ELF-1 (cell line): ENCODE data around the gene RUFY1.
A peak's percentile ranks its signal among the peaks of the same experiment; 100 is the strongest.
"Not testable (repeated sequence)": the region's sequence is repeated elsewhere in the genome, so short reads cannot be mapped to it uniquely, and the experiment has no call there.

Source experiments
- DNase-seq: peaks from one replicate; pipeline ENCODE4 v3.0.0-alpha.2; 2016; ENCODE audit warnings: low read depth, low spot score

The RUFY1 gene

GRCh38 chr5:179621551-179622214 is 71.3 kb downstream of the RUFY1 start:
- no peak for DNase-seq

DNA sequence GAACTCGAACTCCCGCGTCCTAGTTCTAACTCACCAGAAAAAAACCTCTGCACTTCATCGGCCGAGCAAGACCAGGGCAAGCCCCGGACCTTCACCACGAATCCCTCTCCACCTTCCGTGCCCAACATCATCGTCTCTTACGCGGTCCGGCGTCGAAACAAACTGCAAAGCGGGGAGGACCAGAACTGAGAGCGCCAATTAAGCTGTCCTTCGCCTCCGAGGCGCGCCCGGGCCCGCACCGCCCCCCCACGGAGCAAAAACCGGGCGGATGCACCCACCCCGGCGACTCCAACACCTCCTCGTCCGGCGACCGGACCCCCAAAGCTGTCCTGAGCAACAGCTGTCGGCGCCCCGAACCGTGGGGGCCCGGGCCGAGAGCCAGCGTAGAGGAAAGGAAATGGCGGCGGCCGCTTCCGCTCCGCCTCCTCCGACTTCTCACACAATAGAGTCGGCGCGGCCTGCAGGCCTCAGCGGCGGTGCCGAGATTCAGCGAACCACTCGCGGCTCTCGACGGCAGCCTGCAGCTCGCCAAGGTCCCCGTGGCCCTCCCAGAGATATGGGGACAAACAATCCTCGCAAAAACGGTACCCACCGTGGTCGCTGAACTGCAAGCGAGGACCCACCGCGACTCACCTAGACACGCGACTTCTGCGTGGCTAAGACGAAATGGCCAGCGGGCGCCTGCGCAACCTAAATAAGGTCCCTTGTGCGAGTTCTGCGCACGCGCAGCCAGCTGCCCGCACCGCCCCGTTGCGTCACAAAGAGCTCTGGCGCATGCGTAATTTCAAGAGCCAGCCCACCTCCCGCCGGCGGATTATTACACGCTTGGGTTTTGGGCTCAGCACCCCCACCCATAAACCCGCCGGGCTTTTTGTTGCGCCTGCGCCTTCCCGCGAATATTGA is 72.9 kb downstream of the RUFY1 start, which contains the start of gene HNRNPH1:
Gene HNRNPH1, minus strand, starts transcription at position 669 of the 903 bp plus-strand sequence. Its CDS starts 538 bp downstream, at position 131.
- peak; percentile 74 for DNase-seq

DNA sequence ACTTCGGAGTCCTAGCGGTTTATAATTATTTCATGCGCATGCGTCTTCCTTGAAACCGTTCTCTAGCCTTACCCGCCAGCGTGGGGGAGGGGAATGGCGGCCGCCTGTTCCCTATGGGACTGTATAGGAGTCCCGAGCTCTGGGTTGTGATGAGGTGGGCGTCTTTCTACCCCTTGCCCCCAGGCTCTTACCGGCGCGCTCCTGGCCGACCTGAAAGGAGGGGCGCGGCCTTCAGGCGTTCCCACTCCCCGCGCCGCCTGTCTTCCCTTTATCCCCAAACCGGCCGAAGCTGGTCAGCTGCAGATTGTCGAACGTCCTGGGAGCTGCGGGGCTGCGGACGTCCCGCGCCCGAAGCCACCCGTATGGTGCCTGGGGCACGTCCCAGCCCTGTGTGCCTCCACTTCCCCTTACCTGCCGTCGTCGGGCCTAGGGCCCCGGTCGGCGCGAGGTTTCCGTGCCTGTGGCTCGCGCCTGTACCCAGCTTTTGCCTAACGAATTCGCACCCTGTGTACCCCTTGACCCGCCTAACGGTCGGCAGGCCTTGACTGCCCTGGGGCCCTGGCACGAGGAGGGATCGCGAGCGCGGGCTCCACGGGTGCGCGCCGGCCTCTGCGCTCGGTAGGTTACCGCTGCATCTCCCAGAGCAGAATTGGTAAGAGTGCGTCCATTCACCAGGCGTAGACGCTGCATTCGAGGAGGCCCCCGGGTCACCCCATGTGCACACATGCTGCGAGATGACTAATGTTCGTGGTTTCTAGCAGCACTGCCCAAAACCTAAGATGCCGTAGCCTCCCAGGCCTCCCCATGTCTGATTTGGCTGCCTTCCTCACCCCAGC is 73.8 kb downstream of the RUFY1 start:
- peak; percentile 98 for DNase-seq

- DNase-seq = peak; percentile 60
Measured at GRCh38 chr5:179624841-179625271, 74.5 kb downstream of the RUFY1 start.

DNA sequence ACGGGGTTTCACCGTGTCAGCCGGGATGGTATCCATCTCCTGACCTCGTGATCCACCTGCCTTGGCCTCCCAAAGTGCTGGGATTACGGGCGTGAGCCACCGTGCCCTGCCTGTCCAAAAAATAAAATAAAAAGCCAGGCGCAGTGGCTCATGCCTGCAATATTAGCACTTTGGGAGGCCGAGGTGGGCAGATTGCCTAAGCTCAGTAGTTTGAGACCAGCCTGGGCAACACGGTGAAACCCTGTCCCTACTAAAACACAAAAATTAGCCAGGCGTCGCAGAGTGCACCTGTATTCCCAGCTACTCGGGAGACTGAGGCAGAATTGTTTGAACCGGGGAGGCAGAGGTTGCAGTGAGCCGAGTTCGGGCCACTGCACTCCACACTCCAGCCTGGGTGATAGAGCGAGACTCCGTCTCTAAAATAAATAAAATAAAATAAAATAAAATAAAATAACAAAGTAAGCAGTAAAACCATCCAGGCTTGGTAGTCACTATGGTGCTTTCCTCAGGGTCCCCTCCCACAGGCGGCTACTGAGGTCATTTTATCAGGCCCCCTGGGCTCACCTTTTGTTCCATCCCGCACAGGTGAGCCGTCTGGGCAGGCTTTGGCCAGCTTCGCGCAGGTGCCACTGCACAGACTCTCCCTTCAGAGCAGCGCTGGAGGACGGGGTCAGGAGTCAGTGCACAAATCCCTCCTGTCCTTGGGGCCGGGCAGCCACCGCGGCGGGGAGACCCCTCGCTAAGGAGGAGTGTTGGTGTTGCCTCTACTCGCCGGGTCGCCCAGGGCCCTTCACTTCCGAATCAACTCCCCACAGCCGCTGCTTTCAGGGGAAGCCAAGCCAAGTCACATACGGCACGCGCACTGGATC is 83.4 kb downstream of the RUFY1 start:
- not testable (repeated sequence) for DNase-seq

- DNase-seq = not testable (repeated sequence)
Measured at GRCh38 chr5:179634370-179635172, 84.2 kb downstream of the RUFY1 start.

- DNase-seq = not testable (repeated sequence)
Measured at GRCh38 chr5:179639296-179639695, 88.9 kb downstream of the RUFY1 start.

GRCh38 chr5:179641745-179642144 is 91.4 kb downstream of the RUFY1 start:
- not testable (repeated sequence) for DNase-seq

DNA sequence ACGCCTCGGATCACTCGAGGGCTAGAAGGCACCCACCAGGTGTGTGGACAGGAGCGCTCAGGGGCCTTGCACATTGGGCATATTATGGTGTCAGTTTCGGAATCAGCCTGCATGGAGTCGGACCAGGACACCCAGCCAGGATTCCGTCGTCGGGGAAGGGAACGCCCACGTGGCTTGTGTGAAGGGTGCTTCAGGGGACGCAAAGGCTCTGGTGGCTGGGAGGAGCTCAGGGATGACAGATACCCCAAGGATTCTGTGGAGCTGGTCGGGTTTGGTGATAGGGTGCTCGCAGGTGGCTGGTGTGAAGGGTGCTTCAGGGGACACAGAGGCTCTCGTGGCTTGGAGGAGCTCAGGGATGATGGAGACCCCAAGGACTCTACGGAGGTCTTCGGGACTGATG is 92.3 kb downstream of the RUFY1 start:
- DNase-seq = not testable (repeated sequence)

DNA sequence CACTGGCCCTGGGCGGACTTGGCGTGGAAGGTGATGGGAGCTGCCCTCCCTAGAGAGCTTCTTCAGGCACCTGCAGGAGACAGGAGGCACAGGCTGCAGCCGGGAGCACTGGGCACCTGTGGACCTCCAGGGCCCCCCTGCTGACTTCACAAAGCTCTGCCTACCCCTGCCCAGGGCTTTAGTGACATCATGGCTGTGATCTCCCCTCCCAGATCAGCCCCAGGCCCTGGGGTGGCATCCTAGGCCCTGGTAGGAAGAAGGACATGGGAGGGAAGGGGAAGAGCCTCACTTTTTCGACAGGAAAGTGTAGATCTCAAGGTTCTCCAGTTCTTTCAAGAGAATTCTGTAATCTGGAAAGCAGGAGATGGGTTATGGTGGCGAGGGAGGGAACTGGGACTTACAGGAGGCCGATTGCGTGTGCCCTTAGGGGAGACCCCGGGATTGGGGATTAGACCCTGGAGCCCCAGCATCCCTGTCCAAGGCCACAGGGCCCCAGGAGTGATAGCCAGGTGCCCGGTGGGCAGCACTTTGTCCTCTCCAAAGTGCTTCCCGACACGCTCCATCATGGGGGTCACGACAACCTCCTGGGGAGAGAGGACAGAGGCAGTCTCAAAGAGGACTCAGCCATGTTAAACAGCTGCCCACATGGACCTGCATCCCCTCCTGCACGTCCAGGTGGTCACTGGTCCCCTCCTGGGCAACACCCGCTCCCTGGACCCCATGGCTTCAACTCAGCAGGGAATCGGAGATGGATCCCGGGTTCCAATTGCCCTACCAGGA is 93.0 kb downstream of the RUFY1 start:
- DNase-seq = not testable (repeated sequence)

- not testable (repeated sequence) for DNase-seq
Measured at GRCh38 chr5:179644766-179645165, 94.4 kb downstream of the RUFY1 start.

GRCh38 chr5:179648410-179648809 is 98.1 kb downstream of the RUFY1 start:
- no peak for DNase-seq

- DNase-seq = not testable (repeated sequence)
Measured at GRCh38 chr5:179649166-179649703, 98.9 kb downstream of the RUFY1 start.

DNA sequence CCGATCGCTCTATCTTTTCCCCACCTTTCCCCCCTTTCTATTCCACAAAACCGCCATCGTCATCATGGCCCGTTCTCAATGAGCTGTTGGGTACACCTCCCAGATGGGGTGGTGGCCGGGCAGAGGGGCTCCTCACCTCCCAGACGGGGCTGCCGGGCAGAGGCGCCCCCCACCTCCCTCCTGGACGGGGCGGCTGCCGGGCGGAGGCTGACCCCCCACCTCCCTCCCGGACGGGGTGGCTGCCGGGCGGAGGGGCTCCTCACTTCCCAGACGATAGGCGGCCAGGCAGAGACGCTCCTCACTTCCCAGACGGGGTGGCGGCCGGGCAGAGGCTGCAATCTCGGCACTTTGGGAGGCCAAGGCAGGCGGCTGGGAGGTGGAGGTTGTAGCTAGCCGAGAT is 99.9 kb downstream of the RUFY1 start:
- DNase-seq = not testable (repeated sequence)

DNA sequence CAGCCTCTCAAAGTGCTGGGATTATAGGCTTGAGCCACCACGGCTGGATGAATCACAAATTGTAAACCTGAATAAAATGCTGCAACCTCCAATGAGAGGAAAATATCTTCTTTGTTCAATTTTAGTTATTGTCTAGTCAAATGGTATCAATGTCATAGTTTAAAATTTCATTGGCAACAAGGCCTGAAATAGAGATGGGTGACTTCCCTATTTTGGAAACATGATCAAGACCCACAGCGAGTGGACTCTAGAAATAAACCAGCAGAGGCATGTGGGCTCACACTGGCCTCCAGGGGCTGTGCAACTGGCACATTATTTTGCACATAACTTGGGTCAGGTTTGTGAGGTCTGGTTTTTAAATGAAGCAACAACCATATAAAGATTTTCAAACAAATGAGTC is 102.8 kb downstream of the RUFY1 start:
- DNase-seq = not testable (repeated sequence)

DNA sequence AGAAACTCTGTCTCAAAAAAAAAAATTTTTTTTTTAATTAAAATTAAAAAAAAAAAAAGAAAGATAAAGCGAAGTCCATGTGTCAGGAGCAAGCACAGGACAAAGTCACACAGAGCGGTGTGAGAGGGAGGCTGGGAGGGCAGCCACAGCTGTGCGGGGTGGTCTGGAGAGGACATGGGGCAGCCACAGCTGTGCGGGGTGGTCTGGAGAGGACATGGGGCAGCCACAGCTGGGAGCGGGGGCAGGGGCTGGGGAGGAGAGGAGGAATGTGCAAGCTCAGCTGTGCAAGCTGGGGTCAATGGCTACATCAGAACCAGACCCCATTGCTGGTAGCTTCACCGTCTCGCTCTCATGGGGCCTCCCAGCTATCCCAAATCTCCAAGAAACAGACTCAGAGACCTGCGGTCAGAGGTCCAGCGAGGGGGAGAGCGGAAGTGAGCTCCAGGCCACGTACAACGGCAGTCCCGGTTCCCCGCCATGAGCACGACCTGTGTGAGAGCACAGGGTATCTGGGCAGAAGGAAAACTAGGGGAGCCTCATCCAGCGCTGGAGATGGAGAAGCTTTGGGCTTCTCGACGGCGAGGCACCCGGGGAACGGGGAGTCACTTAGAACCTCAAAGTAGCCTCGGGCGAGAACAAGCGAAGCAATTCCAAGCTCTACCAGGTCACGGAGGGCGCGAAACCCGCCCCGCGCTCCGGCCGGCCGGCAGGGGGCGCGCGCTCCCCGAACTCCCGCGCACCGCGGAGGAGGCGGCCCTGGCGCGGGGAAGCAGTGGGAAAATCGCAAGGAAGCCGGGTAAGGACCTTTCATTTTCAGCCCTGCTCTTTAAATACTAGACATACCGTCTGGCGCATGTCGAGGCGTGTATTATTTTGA is 107.2 kb downstream of the RUFY1 start:
- DNase-seq = not testable (repeated sequence)

DNA sequence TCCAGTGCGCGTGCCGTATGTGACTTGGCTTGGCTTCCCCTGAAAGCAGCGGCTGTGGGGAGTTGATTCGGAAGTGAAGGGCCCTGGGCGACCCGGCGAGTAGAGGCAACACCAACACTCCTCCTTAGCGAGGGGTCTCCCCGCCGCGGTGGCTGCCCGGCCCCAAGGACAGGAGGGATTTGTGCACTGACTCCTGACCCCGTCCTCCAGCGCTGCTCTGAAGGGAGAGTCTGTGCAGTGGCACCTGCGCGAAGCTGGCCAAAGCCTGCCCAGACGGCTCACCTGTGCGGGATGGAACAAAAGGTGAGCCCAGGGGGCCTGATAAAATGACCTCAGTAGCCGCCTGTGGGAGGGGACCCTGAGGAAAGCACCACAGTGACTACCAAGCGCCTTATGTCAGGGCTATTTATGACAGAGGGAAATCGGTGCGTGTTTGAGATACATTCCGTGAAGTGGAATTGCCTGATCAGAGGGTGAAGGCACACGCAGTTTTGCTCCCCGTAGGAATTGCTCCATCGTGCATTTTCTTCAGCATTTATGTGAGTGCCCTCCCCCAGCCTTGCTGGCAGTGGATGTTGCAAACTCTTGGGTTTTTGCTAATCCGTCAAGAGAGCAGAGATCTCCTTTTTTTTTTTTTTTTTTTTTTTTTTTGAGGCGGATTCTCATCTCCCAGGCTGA is 108.0 kb downstream of the RUFY1 start:
- DNase-seq = peak; percentile 34
